Measurements from ENCODE around the gene PRKAG1.
"Not testable (repeated sequence)": the region's sequence is repeated elsewhere in the genome, so short reads cannot be mapped to it uniquely, and the experiment has no call there.

Gene PRKAG1

GRCh38 chr12:49018261-49019119 lies at the start of gene PRKAG1:
PRKAG1 (minus strand) TSS chr12:49018776; CDS start chr12:49018740, 36 bp downstream.
- DNase-seq = peak; percentile 59 to 98 (median 90)

- no peak for DNase-seq
Observed at GRCh38 chr12:49066120-49066519, 47.5 kb upstream of the PRKAG1 start.

- DNase-seq = no peak
Observed at GRCh38 chr12:49064767-49065152, 46.2 kb upstream of the PRKAG1 start.

- not testable (repeated sequence) for DNase-seq
Observed at GRCh38 chr12:49061916-49062315, 43.3 kb upstream of the PRKAG1 start.

GRCh38 chr12:49061157-49061650 lies 42.6 kb upstream of the PRKAG1 start:
- no peak for DNase-seq

GRCh38 chr12:49060237-49061156 lies 41.9 kb upstream of the PRKAG1 start, which contains the start of gene KMT2D:
KMT2D (minus strand) TSS chr12:49060794; CDS start chr12:49055324, 5,470 bp downstream.
- DNase-seq = peak; percentile 49 to 97 (median 86)

GRCh38 chr12:49059299-49060171 lies 41.0 kb upstream of the PRKAG1 start:
- peak in 2 of 56 donors; percentile 32 to 43 for DNase-seq

GRCh38 chr12:49059045-49059298 lies 40.4 kb upstream of the PRKAG1 start:
- no peak for DNase-seq

GRCh38 chr12:49058366-49059044 lies 39.9 kb upstream of the PRKAG1 start:
- DNase-seq = no peak

- no peak for DNase-seq
Observed at GRCh38 chr12:49057888-49058287, 39.3 kb upstream of the PRKAG1 start.

GRCh38 chr12:49055978-49056754 lies 37.6 kb upstream of the PRKAG1 start:
- DNase-seq = peak in 30 of 56 donors; percentile 5 to 79 (median 30)

- no peak for DNase-seq
Observed at GRCh38 chr12:49055092-49055491, 36.5 kb upstream of the PRKAG1 start.

GRCh38 chr12:49054524-49054923 lies 35.9 kb upstream of the PRKAG1 start:
- no peak for DNase-seq

GRCh38 chr12:49054096-49054495 lies 35.5 kb upstream of the PRKAG1 start:
- DNase-seq = no peak

GRCh38 chr12:49052451-49053208 lies 34.1 kb upstream of the PRKAG1 start:
- no peak for DNase-seq

- no peak for DNase-seq
Observed at GRCh38 chr12:49051777-49052438, 33.3 kb upstream of the PRKAG1 start.

- DNase-seq = no peak
Observed at GRCh38 chr12:49051373-49051764, 32.8 kb upstream of the PRKAG1 start.
